Stimulated activated CD8-positive, alpha-beta memory T cell treated with anti-CD3 and anti-CD28 coated beads, Interleukin-4, amount 100 ng/mL, for 48 hours (primary cell): Measurements from ENCODE around the gene DNAH1.

ENCODE experiments used
- DNase-seq: peaks from one replicate; pipeline ENCODE4 v3.0.0-alpha.2; 2020

Gene DNAH1

GRCh38 chr3:52343946-52344600, 28.0 kb downstream of the DNAH1 start:
- no peak for DNase-seq

DNA sequence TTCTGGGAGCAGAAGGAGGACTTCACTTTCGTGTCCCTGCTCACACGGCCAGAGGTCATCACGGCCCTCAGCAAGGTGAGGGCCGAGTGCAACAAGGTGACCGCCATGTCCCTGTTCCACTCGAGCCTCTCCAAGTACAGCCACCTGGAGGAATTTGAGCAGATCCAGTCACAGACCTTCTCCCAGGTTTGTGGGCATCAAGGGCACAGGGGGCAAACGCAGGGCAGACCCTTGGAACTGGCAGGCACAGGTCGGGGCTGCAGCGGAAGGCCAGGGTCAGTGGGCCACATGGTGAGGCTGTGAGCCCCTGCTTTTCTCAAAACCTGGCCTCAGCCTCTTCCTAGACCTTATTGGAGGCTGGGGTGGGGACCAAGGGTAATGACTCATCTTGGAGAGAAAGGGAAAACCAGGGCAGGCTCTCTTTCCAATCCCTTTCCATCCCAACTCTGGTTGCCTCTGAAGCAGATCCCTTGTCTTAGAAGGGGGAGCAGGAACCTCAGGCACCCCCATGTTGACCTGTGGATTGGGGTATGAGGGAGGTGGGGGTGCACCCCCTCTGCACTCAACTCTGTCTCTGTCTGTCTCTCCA, 29.5 kb downstream of the DNAH1 start:
- no peak for DNase-seq

DNA sequence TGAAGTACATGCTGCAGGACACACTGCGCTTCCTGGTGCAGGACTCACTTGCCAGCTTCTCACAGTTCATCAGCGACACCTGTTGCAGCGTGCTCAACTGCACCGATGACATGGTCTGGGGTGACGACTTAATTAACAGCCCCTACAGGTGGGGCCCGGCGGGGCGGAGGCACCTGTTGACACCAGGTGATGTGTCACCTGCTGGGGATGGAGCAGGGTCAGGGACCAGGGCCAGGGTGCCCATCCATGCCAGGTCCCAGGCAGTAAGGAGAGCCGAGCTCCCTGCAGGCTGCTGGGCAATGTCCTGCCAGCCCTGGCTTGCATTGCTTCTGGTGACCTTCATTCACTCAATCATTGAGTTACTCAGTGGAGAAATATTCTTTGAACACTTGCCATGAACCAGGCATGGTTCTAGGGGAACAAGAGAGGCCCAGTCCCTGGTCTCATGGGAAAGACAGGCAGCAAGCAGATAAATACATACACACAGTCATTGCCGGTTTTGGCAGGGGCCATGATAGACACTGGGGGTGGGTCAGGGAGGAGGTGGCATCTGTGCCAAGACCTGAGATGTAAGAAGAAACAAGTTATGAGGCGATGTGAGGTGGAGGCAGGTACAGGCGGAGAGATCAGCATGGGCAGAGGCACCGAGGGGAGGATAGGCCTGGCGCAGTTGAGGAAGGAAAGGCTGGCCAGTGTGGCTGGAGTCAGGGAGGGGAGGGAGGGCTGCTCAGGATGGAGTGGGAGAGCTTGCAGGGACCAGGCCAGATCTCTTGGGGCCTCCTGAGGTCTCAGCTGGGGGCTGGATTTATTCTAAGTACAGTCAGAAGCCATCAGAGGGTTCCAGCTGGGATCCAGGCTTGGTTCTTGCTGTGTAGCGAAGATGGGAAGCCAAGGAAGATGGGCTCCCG, 30.8 kb downstream of the DNAH1 start:
- no peak for DNase-seq

GRCh38 chr3:52347716-52348635, 31.9 kb downstream of the DNAH1 start:
- no peak for DNase-seq

GRCh38 chr3:52349131-52349530, 33.0 kb downstream of the DNAH1 start:
- no peak for DNase-seq

DNA sequence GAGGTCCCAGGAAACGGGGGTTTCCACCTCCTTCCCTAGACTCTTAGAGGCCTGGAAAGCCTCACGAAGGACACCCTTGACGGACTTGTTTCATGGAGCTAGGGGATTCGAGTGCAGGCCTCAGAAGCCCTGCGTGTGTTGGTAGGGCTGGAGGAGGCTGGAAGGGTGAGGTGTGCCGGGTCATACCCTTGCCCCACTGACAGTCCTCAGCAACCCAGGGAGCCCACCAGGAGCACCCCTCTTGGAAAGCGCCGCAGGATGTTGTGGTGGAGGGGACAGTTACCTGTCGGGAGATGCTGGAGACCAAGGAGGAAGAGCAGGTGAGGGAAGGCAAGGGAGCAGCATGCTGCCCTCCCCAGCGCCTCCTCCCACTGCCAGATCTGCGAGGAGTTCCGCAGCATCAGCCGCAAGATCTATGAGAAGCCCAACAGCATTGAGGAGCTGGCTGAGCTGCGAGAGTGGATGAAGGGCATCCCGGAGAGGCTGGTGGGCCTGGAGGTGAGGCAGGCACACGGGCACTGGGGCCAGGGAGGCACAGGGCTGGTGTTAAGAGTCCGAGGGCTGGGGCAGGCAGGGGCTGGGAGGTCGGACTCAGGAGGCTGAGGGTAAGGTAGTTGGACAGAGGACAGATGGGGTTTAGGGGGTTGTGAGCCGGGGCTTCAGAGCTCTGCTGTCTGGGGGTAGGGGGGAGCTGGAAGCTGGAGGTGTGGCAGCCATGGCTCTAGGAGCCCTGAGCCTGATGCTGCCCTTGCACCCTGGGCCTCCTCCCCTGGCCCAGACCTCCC, 33.7 kb downstream of the DNAH1 start:
- DNase-seq: no peak

DNA sequence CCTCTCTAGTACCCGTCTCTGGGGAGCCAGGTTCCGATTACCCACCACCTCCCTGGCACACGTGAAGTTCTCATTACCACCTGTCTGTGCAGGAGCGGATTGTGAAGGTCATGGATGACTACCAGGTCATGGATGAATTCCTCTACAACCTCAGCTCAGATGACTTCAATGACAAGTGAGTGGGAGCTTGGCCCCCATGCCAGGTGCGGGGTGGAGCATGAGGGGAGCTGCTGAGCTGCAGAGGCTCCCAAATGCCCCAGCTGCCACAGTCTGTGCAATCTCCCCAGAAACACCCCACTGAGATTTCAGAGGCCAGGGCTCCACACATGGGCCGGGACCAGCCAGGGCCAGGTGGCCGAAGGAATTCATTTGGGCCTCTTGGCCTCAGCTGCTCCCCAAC, 34.3 kb downstream of the DNAH1 start:
- DNase-seq: no peak

- no peak for DNase-seq
Observed at GRCh38 chr3:52350981-52351761, 35.1 kb downstream of the DNAH1 start.

GRCh38 chr3:52351762-52352368, 35.7 kb downstream of the DNAH1 start:
- no peak for DNase-seq

GRCh38 chr3:52352566-52352965, 36.4 kb downstream of the DNAH1 start:
- DNase-seq: no peak

- no peak for DNase-seq
Observed at GRCh38 chr3:52353291-52353855, 37.3 kb downstream of the DNAH1 start.

DNA sequence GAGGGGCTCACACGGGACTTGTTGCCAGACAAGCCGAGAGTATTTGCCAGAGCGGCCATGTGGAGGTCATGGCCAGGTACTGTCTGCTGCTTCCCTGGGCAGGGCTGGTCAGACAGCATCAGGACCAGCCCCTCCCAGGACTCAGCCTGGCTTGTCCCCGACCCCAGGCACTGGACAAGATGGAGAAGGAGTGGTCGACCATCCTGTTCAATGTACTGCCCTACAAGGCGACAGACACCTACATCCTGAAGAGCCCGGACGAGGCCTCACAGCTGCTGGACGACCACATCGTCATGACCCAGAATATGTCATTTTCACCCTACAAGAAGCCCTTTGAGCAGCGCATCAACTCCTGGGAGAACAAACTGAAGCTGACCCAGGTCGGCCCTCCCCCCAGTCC, 38.6 kb downstream of the DNAH1 start:
- DNase-seq: no peak

GRCh38 chr3:52355526-52355925, 39.4 kb downstream of the DNAH1 start:
- DNase-seq: no peak

DNA sequence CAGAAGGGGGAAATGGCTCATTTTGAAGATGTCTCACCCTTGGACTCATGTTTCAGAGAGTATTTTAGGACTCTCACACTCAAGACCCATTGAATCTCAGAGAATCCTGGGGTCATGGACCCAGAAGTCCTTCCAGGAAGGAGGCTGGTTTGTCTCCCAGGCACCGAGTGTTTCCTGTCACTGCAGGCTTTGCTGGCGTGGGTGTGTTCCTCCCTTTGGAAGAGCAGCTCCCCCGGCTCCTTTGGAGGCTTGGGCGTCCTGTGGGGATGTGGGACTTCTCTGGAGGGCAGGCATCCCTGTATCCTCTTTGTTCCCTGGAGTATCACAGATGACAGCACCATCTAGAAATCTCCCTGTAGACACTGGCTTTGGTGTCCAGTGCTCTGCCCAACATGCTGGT, 40.0 kb downstream of the DNAH1 start:
- no peak for DNase-seq

DNA sequence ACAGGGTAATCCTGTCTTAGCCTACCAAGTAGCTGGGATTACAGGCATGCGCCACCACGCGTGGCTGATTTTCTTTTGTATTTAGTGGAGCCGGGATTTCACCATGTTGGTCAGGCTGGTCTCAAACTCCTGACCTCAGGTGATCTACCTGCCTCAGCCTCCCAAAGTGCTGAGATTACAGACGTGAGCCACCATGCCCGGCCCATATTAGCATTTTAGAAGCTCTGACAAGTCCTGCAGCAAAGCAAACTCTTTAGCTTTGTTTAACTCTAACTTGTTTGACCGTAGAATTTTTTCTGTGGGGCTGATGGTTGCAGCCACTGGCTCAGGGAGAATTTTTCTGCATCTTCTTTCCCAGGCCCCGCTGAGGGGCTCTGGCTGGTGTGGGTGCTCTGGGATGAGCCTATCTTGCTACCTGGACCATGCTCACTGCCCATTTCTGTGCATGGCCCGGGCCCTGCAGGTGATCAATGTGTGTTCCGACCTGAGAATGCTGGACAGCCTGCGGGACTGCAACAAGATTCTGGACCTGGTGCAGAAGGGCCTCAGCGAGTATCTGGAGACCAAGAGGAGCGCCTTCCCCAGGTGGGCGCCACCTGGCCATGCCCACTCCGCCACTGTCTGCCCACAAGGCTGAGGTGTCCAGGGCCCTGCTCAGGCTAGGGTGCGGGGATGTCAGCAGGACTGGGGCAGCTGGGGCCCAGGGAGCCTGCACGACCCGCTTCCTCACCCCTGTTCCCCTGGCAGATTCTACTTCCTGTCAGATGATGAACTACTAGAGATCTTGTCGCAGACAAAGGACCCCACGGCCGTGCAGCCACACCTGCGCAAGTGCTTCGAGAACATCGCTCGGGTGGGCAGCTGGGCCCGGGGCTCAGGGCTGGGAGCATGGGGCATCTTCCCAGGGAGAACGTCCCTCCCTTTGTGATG, 41.3 kb downstream of the DNAH1 start:
- DNase-seq: no peak

- DNase-seq: no peak
Observed at GRCh38 chr3:52358362-52358940, 42.3 kb downstream of the DNAH1 start.

DNA sequence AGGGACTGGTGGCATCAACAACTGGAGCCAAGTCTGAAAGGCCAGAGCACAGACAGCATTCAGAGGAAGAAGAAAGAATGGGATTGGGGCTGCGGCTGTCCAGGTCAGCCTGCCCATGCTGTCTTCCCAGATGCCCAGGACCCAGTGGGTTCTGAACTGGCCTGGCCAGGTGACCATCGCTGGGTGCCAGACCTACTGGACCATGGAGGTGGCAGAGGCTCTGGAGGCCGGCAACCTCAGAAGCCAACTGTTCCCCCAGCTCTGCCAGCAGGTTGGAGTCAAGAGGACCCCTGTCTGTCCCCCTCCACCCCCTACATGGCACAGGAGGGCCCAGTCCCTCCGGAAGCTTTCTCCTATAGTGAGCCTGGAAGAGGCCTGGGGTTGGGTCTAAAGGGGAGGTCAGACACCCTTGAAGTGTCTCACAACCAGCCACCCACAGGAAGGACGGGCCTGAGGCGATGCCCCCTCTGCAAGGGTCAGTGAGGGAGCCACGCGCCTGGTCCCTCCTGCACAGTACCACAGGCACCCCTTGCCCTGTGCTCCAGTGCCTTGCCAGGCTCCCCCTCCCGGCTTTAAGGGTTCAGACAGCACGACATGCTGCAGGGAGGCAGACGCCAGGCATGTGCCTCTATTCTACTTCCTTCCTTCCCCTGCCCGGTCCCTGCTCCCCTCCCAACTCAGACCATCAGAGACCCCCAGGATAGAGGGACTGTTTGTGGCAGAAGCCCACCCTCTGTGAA, 43.2 kb downstream of the DNAH1 start:
- no peak for DNase-seq

GRCh38 chr3:52361011-52361410, 44.9 kb downstream of the DNAH1 start:
- DNase-seq: no peak
